ENCODE data around the gene DCPS.

DCPS gene

GRCh38 chr11:126267650-126268049, 36.2 kb upstream of the DCPS start:
- Histone ChIP-seq H3K36me3 (ENCODE audit: insufficient read depth, low read length) (peaks cover 51% of the 10 kb centered on the region), H3K4me3 (peak overlapping the region; percentile 85), H3K27ac (no peak overlapping the region), H3K9me3 (ENCODE audit: low read depth, low read length) (no peaks in the 10 kb centered on the region), H3K9ac (ENCODE audit: insufficient read length) (peak overlapping the region; percentile 90)
- DNase-seq (ENCODE audit: low read depth, low spot score): no peak
- no peak for TF ChIP-seq POLR2AphosphoS5 (IDR thresholded peaks at IDR 0.05; ENCODE audit: borderline replicate concordance, low read depth, low read length)
- no peak for TF ChIP-seq EZH2 (IDR thresholded peaks at IDR 0.05)
- no peak for TF ChIP-seq FOXP2 (optimal IDR thresholded peaks at IDR 0.05; ENCODE audit: control extremely low read depth, extremely low read length, insufficient read depth)

- peak overlapping the region; percentile 67; the same call in 1 of the 2 replicates for H3K27ac ChIP-seq
- no peak for DNase-seq (ENCODE audit: low read depth, low spot score)
- H3K9ac ChIP-seq (ENCODE audit: insufficient read length): peak overlapping the region; percentile 90
- TF ChIP-seq POLR2AphosphoS5 (IDR thresholded peaks at IDR 0.05; ENCODE audit: borderline replicate concordance, low read depth, low read length) (no peak), FOXP2 (optimal IDR thresholded peaks at IDR 0.05; ENCODE audit: control extremely low read depth, extremely low read length, insufficient read depth) (no peak), EZH2 (IDR thresholded peaks at IDR 0.05) (no peak)
- no peaks in the 10 kb centered on the region for H3K9me3 ChIP-seq (ENCODE audit: low read depth, low read length)
- H3K36me3 ChIP-seq (ENCODE audit: insufficient read depth, low read length): peaks cover 45% of the 10 kb centered on the region
- peak overlapping the region; percentile 85 for H3K4me3 ChIP-seq
These were observed 35.5 kb upstream of the DCPS start for GRCh38 chr11:126268361-126268707.

GRCh38 chr11:126268708-126269579, 34.9 kb upstream of the DCPS start, which contains the start of the genes FOXRED1 and SRPRA:
FOXRED1 (plus strand) TSS chr11:126269154; CDS start chr11:126269207, 53 bp downstream.
SRPRA (minus strand) TSS chr11:126268895; CDS start chr11:126268804, 91 bp downstream.
- Histone ChIP-seq H3K9me3 (ENCODE audit: low read depth, low read length) (no peaks in the 10 kb centered on the region), H3K27ac (peak within 1 kb of the TSS; percentile 67), H3K4me3 (peak within 1 kb of the TSS; percentile 85), H3K9ac (ENCODE audit: insufficient read length) (peak within 1 kb of the TSS; percentile 90), H3K36me3 (ENCODE audit: insufficient read depth, low read length) (peaks cover 39% of the 10 kb centered on the region)
- DNase-seq (ENCODE audit: low read depth, low spot score): peak; percentile 87
- TF ChIP-seq EZH2 (IDR thresholded peaks at IDR 0.05): no peak
- TF ChIP-seq POLR2AphosphoS5 (IDR thresholded peaks at IDR 0.05; ENCODE audit: borderline replicate concordance, low read depth, low read length): peak; percentile 83
- TF ChIP-seq FOXP2 (optimal IDR thresholded peaks at IDR 0.05; ENCODE audit: control extremely low read depth, extremely low read length, insufficient read depth): no peak

GRCh38 chr11:126277322-126277721, 26.5 kb upstream of the DCPS start:
- Histone ChIP-seq H3K9ac (ENCODE audit: insufficient read length) (no peak overlapping the region), H3K27ac (no peak overlapping the region), H3K9me3 (ENCODE audit: low read depth, low read length) (no peaks in the 10 kb centered on the region), H3K36me3 (ENCODE audit: insufficient read depth, low read length) (peaks cover 3% of the 10 kb centered on the region; the same call in 1 of the 2 replicates), H3K4me3 (no peak overlapping the region)
- DNase-seq (ENCODE audit: low read depth, low spot score): no peak
- TF ChIP-seq FOXP2 (optimal IDR thresholded peaks at IDR 0.05; ENCODE audit: control extremely low read depth, extremely low read length, insufficient read depth) (no peak), EZH2 (IDR thresholded peaks at IDR 0.05) (no peak), POLR2AphosphoS5 (IDR thresholded peaks at IDR 0.05; ENCODE audit: borderline replicate concordance, low read depth, low read length) (no peak)

GRCh38 chr11:126277780-126278179, 26.1 kb upstream of the DCPS start:
- peaks cover 3% of the 10 kb centered on the region; the same call in 1 of the 2 replicates for H3K36me3 ChIP-seq (ENCODE audit: insufficient read depth, low read length)
- no peak overlapping the region for H3K9ac ChIP-seq (ENCODE audit: insufficient read length)
- H3K27ac ChIP-seq: no peak overlapping the region
- H3K9me3 ChIP-seq (ENCODE audit: low read depth, low read length): no peaks in the 10 kb centered on the region
- TF ChIP-seq POLR2AphosphoS5 (IDR thresholded peaks at IDR 0.05; ENCODE audit: borderline replicate concordance, low read depth, low read length) (no peak), EZH2 (IDR thresholded peaks at IDR 0.05) (no peak), FOXP2 (optimal IDR thresholded peaks at IDR 0.05; ENCODE audit: control extremely low read depth, extremely low read length, insufficient read depth) (no peak)
- no peak for DNase-seq (ENCODE audit: low read depth, low spot score)
- no peak overlapping the region for H3K4me3 ChIP-seq

- TF ChIP-seq EZH2 (IDR thresholded peaks at IDR 0.05) (no peak), POLR2AphosphoS5 (IDR thresholded peaks at IDR 0.05; ENCODE audit: borderline replicate concordance, low read depth, low read length) (no peak), FOXP2 (optimal IDR thresholded peaks at IDR 0.05; ENCODE audit: control extremely low read depth, extremely low read length, insufficient read depth) (no peak)
- DNase-seq (ENCODE audit: low read depth, low spot score): no peak
- Histone ChIP-seq H3K9ac (ENCODE audit: insufficient read length) (no peak overlapping the region), H3K36me3 (ENCODE audit: insufficient read depth, low read length) (peaks cover 3% of the 10 kb centered on the region; the same call in 1 of the 2 replicates), H3K9me3 (ENCODE audit: low read depth, low read length) (no peaks in the 10 kb centered on the region), H3K4me3 (no peak overlapping the region), H3K27ac (no peak overlapping the region)
These were observed 24.7 kb upstream of the DCPS start for GRCh38 chr11:126279191-126279590.

- Histone ChIP-seq H3K9ac (ENCODE audit: insufficient read length) (no peak overlapping the region), H3K4me3 (no peak overlapping the region), H3K9me3 (ENCODE audit: low read depth, low read length) (no peaks in the 10 kb centered on the region), H3K27ac (no peak overlapping the region), H3K36me3 (ENCODE audit: insufficient read depth, low read length) (peaks cover 3% of the 10 kb centered on the region; the same call in 1 of the 2 replicates)
- TF ChIP-seq FOXP2 (optimal IDR thresholded peaks at IDR 0.05; ENCODE audit: control extremely low read depth, extremely low read length, insufficient read depth): no peak
- no peak for TF ChIP-seq POLR2AphosphoS5 (IDR thresholded peaks at IDR 0.05; ENCODE audit: borderline replicate concordance, low read depth, low read length)
- DNase-seq (ENCODE audit: low read depth, low spot score): no peak
These were observed 23.3 kb upstream of the DCPS start for GRCh38 chr11:126280595-126280994.

- TF ChIP-seq EZH2 (IDR thresholded peaks at IDR 0.05) (no peak), POLR2AphosphoS5 (IDR thresholded peaks at IDR 0.05; ENCODE audit: borderline replicate concordance, low read depth, low read length) (no peak), FOXP2 (optimal IDR thresholded peaks at IDR 0.05; ENCODE audit: control extremely low read depth, extremely low read length, insufficient read depth) (no peak)
- Histone ChIP-seq H3K9me3 (ENCODE audit: low read depth, low read length) (no peaks in the 10 kb centered on the region), H3K36me3 (ENCODE audit: insufficient read depth, low read length) (no peaks in the 10 kb centered on the region; the same call in 1 of the 2 replicates), H3K27ac (no peak overlapping the region), H3K4me3 (no peak overlapping the region), H3K9ac (ENCODE audit: insufficient read length) (no peak overlapping the region)
- DNase-seq (ENCODE audit: low read depth, low spot score): no peak
These were observed 22.6 kb upstream of the DCPS start for GRCh38 chr11:126281245-126281644.
